ENCODE results near the gene CYP4F8. TPM values are rescaled to one million over a fixed set of nuclear protein-coding genes. Genes with fewer than 3 reads are reported as not detected.

The CYP4F8 gene
- total RNA-seq, 1 donor from 2014 or later = not detected

- no peaks in the 10 kb centered on the region for H3K27me3 Mint-ChIP-seq (ENCODE audit: low read depth)
- no peaks in the 10 kb centered on the region for H3K36me3 Mint-ChIP-seq (ENCODE audit: low read depth)
- TF ChIP-seq CTCF (conservative IDR thresholded peaks at IDR 0.05) = no peak
- H3K4me1 Mint-ChIP-seq = no peaks in the 10 kb centered on the region
- no peak overlapping the region for H3K4me3 Mint-ChIP-seq
- peaks cover 5% of the 10 kb centered on the region for H3K9me3 Mint-ChIP-seq
- DNase-seq (ENCODE audit: low read depth, low spot score) = no peak
- H3K27ac Mint-ChIP-seq (ENCODE audit: unreplicated experiment) = no peak overlapping the region
Observed at GRCh38 chr19:15636026-15636425, 21.0 kb downstream of the CYP4F8 start.

- no peaks in the 10 kb centered on the region for H3K27me3 Mint-ChIP-seq (ENCODE audit: low read depth)
- DNase-seq (ENCODE audit: low read depth, low spot score) = no peak
- H3K4me3 Mint-ChIP-seq = no peak overlapping the region
- H3K4me1 Mint-ChIP-seq = no peaks in the 10 kb centered on the region
- H3K9me3 Mint-ChIP-seq = peaks cover 20% of the 10 kb centered on the region
- TF ChIP-seq CTCF (conservative IDR thresholded peaks at IDR 0.05) = no peak
- peaks cover 10% of the 10 kb centered on the region for H3K36me3 Mint-ChIP-seq (ENCODE audit: low read depth)
- H3K27ac Mint-ChIP-seq (ENCODE audit: unreplicated experiment) = no peak overlapping the region
Observed at GRCh38 chr19:15639596-15639995, 24.6 kb downstream of the CYP4F8 start.

GRCh38 chr19:15640294-15640903 is 25.4 kb downstream of the CYP4F8 start, which contains the start of gene CYP4F3:
CYP4F3 (plus strand) TSS chr19:15640897; CDS start chr19:15641416, 519 bp downstream.
- TF ChIP-seq CTCF (conservative IDR thresholded peaks at IDR 0.05) = no peak
- DNase-seq (ENCODE audit: low read depth, low spot score) = no peak
- no peak within 1 kb of the TSS for H3K27ac Mint-ChIP-seq (ENCODE audit: unreplicated experiment)
- no peaks in the 10 kb centered on the region for H3K4me1 Mint-ChIP-seq
- H3K9me3 Mint-ChIP-seq = peaks cover 22% of the 10 kb centered on the region
- H3K27me3 Mint-ChIP-seq (ENCODE audit: low read depth) = no peaks in the 10 kb centered on the region
- no peak within 1 kb of the TSS for H3K4me3 Mint-ChIP-seq
- peaks cover 10% of the 10 kb centered on the region for H3K36me3 Mint-ChIP-seq (ENCODE audit: low read depth)

- Mint-ChIP-seq H3K9me3 (peaks cover 25% of the 10 kb centered on the region), H3K36me3 (ENCODE audit: low read depth) (peaks cover 10% of the 10 kb centered on the region), H3K4me1 (no peaks in the 10 kb centered on the region), H3K4me3 (no peak overlapping the region), H3K27me3 (ENCODE audit: low read depth) (no peaks in the 10 kb centered on the region), H3K27ac (ENCODE audit: unreplicated experiment) (no peak overlapping the region)
- no peak for TF ChIP-seq CTCF (conservative IDR thresholded peaks at IDR 0.05)
- no peak for DNase-seq (ENCODE audit: low read depth, low spot score)
Observed at GRCh38 chr19:15640904-15641597, 26.0 kb downstream of the CYP4F8 start.

- no peak for TF ChIP-seq CTCF (conservative IDR thresholded peaks at IDR 0.05)
- H3K9me3 Mint-ChIP-seq = peaks cover 30% of the 10 kb centered on the region
- H3K4me1 Mint-ChIP-seq = no peaks in the 10 kb centered on the region
- no peak overlapping the region for H3K4me3 Mint-ChIP-seq
- no peak overlapping the region for H3K27ac Mint-ChIP-seq (ENCODE audit: unreplicated experiment)
- H3K36me3 Mint-ChIP-seq (ENCODE audit: low read depth) = peaks cover 10% of the 10 kb centered on the region
- H3K27me3 Mint-ChIP-seq (ENCODE audit: low read depth) = no peaks in the 10 kb centered on the region
- no peak for DNase-seq (ENCODE audit: low read depth, low spot score)
Observed at GRCh38 chr19:15641901-15642491, 27.0 kb downstream of the CYP4F8 start.

Measured in neural crest cell (in vitro differentiated cells).